ENCODE data around the gene RHOH.

GRCh38 chr4:40194602-40195161 is 2.1 kb upstream of the RHOH start:
- no peak for TF ChIP-seq CTCF (IDR thresholded peaks at IDR 0.05)
- no peak for TF ChIP-seq POLR2A (IDR thresholded peaks at IDR 0.05)
